GM12878 (cell line): Measurements from ENCODE around the gene CD82. TPM values are rescaled to one million over a fixed set of nuclear protein-coding genes. Genes with fewer than 3 reads are reported as not detected.
"Not testable (repeated sequence)": the region's sequence is repeated elsewhere in the genome, so short reads cannot be mapped to it uniquely, and the experiment has no call there.

ENCODE experiments used
- ATAC-seq: fragments of 200-7000 bp; cut with Tn5 transposase; 3 replicates; pipeline ENCODE4 v1.9.1; 2020; ENCODE audit warnings: mild to moderate bottlenecking, moderate library complexity
- BruUV-seq: library from RNA; stranded (reverse); fragments of 400-500 nt; replicated peaks from 2 replicates; lab custom pipeline; 2021; lab: Mats Ljungman, UMichigan
- CTCF ChIA-PET: fragments of 300-600 bp; sonication (Branson Sonifier 250); formaldehyde crosslinking; extraction: SDS; loops from one replicate; lab custom pipeline; 2021; ENCODE audit warnings: inconsistent platforms; lab: Yijun Ruan, JAX
- POLR2A ChIA-PET: fragments of 350-600 bp; formaldehyde crosslinking; extraction: SDS; loops from one replicate; lab custom pipeline; 2021; ENCODE audit warnings: inconsistent platforms; lab: Charles Lee
- RAD21 ChIA-PET: fragments of 300-600 bp; sonication (Branson Sonifier 250); formaldehyde crosslinking; loops from one replicate; lab custom pipeline; 2023; ENCODE audit warnings: antibody characterized with exemption; ENCODE audit not compliant: unreplicated experiment; lab: Charles Lee
- SMC1A ChIA-PET: fragments of 300-600 bp; sonication (Branson Sonifier 250); formaldehyde crosslinking; loops from one replicate; lab custom pipeline; 2023; ENCODE audit not compliant: unreplicated experiment, uncharacterized antibody; lab: Charles Lee
- DNase-seq: peaks from one replicate; pipeline ENCODE4 v3.0.0-alpha.2; 2011; ENCODE audit warnings: low read depth, low spot score
- FAIRE-seq: peaks from 3 replicates; lab custom pipeline; 2011; peaks lifted over from hg19 to GRCh38; lab: Jason Lieb, UNC
- H2AFZ ChIP-seq: 2 replicates; pipeline ENCODE4 v1.6.0; 2011; ENCODE audit warnings: low read depth, low read length, control low read depth; ENCODE audit not compliant: control insufficient read depth
- H3K27ac ChIP-seq: 2 replicates; pipeline ENCODE4 v1.5.1; 2011; ENCODE audit warnings: control low read depth; ENCODE audit not compliant: control insufficient read depth, insufficient read depth
- H3K27me3 ChIP-seq, 2 experiments: replicated peaks in 1 of 2; 2 replicates each; pipeline versions ENCODE4 v1.6.0 to v1.6.1; 2011; ENCODE audit warnings: low read length in 1 of 2; ENCODE audit not compliant: control insufficient read depth in 2 of 2, insufficient read depth in 2 of 2
- H3K36me3 ChIP-seq, 2 experiments: 2 replicates each; pipeline ENCODE4 v1.5.1; 2011; ENCODE audit warnings: low read length in 1 of 2; ENCODE audit not compliant: control insufficient read depth in 2 of 2, insufficient read depth in 2 of 2
- H3K4me1 ChIP-seq: 2 replicates; pipeline ENCODE4 v1.6.1; 2011; ENCODE audit warnings: mild to moderate bottlenecking, low read length, moderate library complexity, mixed read lengths; ENCODE audit not compliant: control insufficient read depth, insufficient read depth
- H3K4me2 ChIP-seq: 2 replicates; pipeline ENCODE4 v1.6.0; 2011; ENCODE audit warnings: control low read depth; ENCODE audit not compliant: control insufficient read depth, insufficient read depth
- H3K4me3 ChIP-seq: fragments of 200-600 bp; sonication (generic); 2 replicates; pipeline ENCODE4 v1.5.1; 2016
- H3K79me2 ChIP-seq: 2 replicates; pipeline ENCODE4 v1.6.0; 2011; ENCODE audit warnings: low read length; ENCODE audit not compliant: control insufficient read depth, insufficient read depth
- H3K9ac ChIP-seq: 2 replicates; pipeline ENCODE4 v1.8.0; 2011; ENCODE audit warnings: low read length, control low read depth, mixed read lengths; ENCODE audit not compliant: control insufficient read depth, insufficient read depth
- H3K9me3 ChIP-seq: replicated peaks from 3 replicates; pipeline ENCODE4 v1.5.1; 2011; ENCODE audit warnings: mild to moderate bottlenecking, low read length; ENCODE audit not compliant: control insufficient read depth, insufficient read depth
- H4K20me1 ChIP-seq: 2 replicates; pipeline ENCODE4 v1.6.0; 2011; ENCODE audit not compliant: control insufficient read depth, insufficient read depth
- ASH2L ChIP-seq: fragments of 300-600, 200-600 bp; sonication (generic); IDR thresholded peaks from 2 replicates; pipeline ENCODE4 v1.6.1; 2017; ENCODE audit warnings: low read depth, mild to moderate bottlenecking, borderline replicate concordance
- SUZ12 ChIP-seq: fragments of 200-600 bp; sonication (generic); IDR thresholded peaks from one replicate; pipeline ENCODE4 v1.6.1; 2018; ENCODE audit warnings: antibody characterized with exemption, mild to moderate bottlenecking; ENCODE audit not compliant: unreplicated experiment
- YY1 ChIP-seq: IDR thresholded peaks from 2 replicates; pipeline ENCODE4 v1.6.1; 2011; ENCODE audit warnings: low read depth, mild to moderate bottlenecking, low read length
- ZNF24 ChIP-seq: fragments of 450-650 bp; IDR thresholded peaks from 2 replicates; pipeline ENCODE4 v1.6.1; 2017; ENCODE audit warnings: antibody characterized with exemption, mild to moderate bottlenecking
- WGBS: methylation state at CpG from one replicate; pipeline ENCODE4 v1.1.6; 2016; ENCODE audit warnings: low lambda C conversion rate; ENCODE audit not compliant: insufficient replicate concordance, insufficient coverage; ENCODE audit errors: missing lambda C conversion rate; 5-methylcytosine and 5-hydroxymethylcytosine counted together
- in situ Hi-C: fragments of 300-500 bp; cut with MboI; formaldehyde crosslinking; loops from 9 replicates; pipeline ENCODE4 v1.14.3; 2018; ENCODE audit warnings: mixed read lengths
- intact Hi-C: fragments of 100-400 bp; cut with micrococcal nuclease; formaldehyde crosslinking; loops from one replicate; pipeline ENCODE4 v1.14.2; 2022; ENCODE audit not compliant: unreplicated experiment
- polyA plus RNA-seq, 11 experiments: library from polyadenylated mRNA; depleted of rRNA in 4 of 11; unstranded in 6 of 11; stranded (reverse) in 5 of 11; fragments of >200 nt; fragmentation: Nextera tagmentation in 4 of 11; fragmentation: Illumina TruSeq in 1 of 11; extraction: Ambion mirVana in 4 of 11; extraction: Trizol in 1 of 11; gene quantifications; 1 replicate in 1 of 11; 2 replicates in 10 of 11; pipeline versions ENCODE4 v1.2.1 to v1.2.3, GENCODE V29; 2011 to 2016; ENCODE audit warnings: inconsistent platforms in 2 of 11, missing spikeins in 2 of 11, low read depth in 1 of 11
- total RNA-seq, 4 experiments: library from RNA; depleted of rRNA in 3 of 4; stranded (reverse); fragments of >200 nt in 3 of 4; fragmentation: Illumina TruSeq in 1 of 4; extraction: Trizol in 1 of 4; gene quantifications; 2 replicates each; pipeline versions ENCODE4 v1.2.1 to v1.2.3, GENCODE V29; 2013 to 2021
- TF ChIP-seq, protein P1 (sequence below): fragments of 450-650 bp; formaldehyde crosslinking; IDR thresholded peaks from 2 replicates; pipeline ENCODE4 v1.5.0; 2022; ENCODE audit warnings: mild to moderate bottlenecking, missing genetic modification characterization

The CD82 gene
- total and polyA plus RNA-seq, 10 of the 15 experiments (the other 5 are each of a cell fraction or from before 2014, with no cell fraction given) = 5.2 to 180 (median 84.7) TPM

- TF ChIP-seq ZNF24 (no peak), ASH2L (no peak), SUZ12 (no peak), YY1 (no peak)
- TF ChIP-seq, protein P1, sequence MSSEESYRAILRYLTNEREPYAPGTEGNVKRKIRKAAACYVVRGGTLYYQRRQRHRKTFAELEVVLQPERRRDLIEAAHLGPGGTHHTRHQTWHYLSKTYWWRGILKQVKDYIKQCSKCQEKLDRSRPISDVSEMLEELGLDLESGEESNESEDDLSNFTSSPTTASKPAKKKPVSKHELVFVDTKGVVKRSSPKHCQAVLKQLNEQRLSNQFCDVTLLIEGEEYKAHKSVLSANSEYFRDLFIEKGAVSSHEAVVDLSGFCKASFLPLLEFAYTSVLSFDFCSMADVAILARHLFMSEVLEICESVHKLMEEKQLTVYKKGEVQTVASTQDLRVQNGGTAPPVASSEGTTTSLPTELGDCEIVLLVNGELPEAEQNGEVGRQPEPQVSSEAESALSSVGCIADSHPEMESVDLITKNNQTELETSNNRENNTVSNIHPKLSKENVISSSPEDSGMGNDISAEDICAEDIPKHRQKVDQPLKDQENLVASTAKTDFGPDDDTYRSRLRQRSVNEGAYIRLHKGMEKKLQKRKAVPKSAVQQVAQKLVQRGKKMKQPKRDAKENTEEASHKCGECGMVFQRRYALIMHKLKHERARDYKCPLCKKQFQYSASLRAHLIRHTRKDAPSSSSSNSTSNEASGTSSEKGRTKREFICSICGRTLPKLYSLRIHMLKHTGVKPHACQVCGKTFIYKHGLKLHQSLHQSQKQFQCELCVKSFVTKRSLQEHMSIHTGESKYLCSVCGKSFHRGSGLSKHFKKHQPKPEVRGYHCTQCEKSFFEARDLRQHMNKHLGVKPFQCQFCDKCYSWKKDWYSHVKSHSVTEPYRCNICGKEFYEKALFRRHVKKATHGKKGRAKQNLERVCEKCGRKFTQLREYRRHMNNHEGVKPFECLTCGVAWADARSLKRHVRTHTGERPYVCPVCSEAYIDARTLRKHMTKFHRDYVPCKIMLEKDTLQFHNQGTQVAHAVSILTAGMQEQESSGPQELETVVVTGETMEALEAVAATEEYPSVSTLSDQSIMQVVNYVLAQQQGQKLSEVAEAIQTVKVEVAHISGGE (CRISPR knock-in tag) = no peak
Measured at GRCh38 chr11:44548032-44548695, 17.3 kb upstream of the CD82 start (continued).

GRCh38 chr11:44548961-44549749 is 16.3 kb upstream of the CD82 start:
- H4K20me1 ChIP-seq, H3K79me2 ChIP-seq, H3K27me3 ChIP-seq, CTCF ChIA-PET, H3K4me3 ChIP-seq, H3K4me2 ChIP-seq, DNase-seq, H3K36me3 ChIP-seq, intact Hi-C loops, H2AFZ ChIP-seq, ATAC-seq, H3K4me1 ChIP-seq, H3K9me3 ChIP-seq, FAIRE-seq, H3K27ac ChIP-seq, BruUV-seq, in situ Hi-C loops, POLR2A ChIA-PET, H3K9ac ChIP-seq, SMC1A ChIA-PET: not testable (repeated sequence)
- 31% methylated on average over 5 of the region's 5 CpGs for WGBS
- RAD21 ChIA-PET = interaction anchor here (1.2 kb wide), 1 partner anchor 68 kb away, joined by 3 read pairs; no protein-coding TSS in a partner anchor
